SK-N-SH (cell line): ENCODE measurements around the gene OGDH. TPM values are rescaled to one million over a fixed set of nuclear protein-coding genes. Genes with fewer than 3 reads are reported as not detected.

Source experiments
- CTCF ChIA-PET: fragments of 300-600, 350-600 bp; formaldehyde crosslinking; extraction: SDS; loops from one replicate; lab custom pipeline; 2021; lab: Yijun Ruan, JAX
- POLR2A ChIA-PET: fragments of 350-600 bp; sonication (Branson Sonifier 250); formaldehyde crosslinking; extraction: SDS; loops from one replicate; lab custom pipeline; 2020; ENCODE audit warnings: antibody characterized with exemption, inconsistent platforms; lab: Yijun Ruan, JAX
- DNase-seq: peaks from one replicate; pipeline ENCODE4 v3.0.0; 2012
- H2AFZ ChIP-seq: fragments of 200-600 bp; sonication (generic); 2 replicates; pipeline ENCODE4 v1.8.1; 2016; ENCODE audit warnings: antibody characterized with exemption, mild to moderate bottlenecking, low read depth
- H3F3A ChIP-seq: fragments of 200-600 bp; sonication (generic); replicated peaks from 2 replicates; pipeline ENCODE3; 2016; ENCODE audit warnings: antibody characterized with exemption, mild to moderate bottlenecking; ENCODE audit not compliant: insufficient read depth
- H3K27ac ChIP-seq, 2 experiments: fragments of 200-500 bp in 1 of 2; fragments of 200-600 bp in 1 of 2; sonication (Bioruptor generic) in 1 of 2; sonication (generic), shearing (Covaris generic) in 1 of 2; 2 replicates each; pipeline versions ENCODE4 v1.5.1 to v1.6.1; 2014 to 2016; ENCODE audit warnings: low read depth in 2 of 2, inconsistent platforms in 1 of 2, low read length in 1 of 2, mild to moderate bottlenecking in 1 of 2, mixed read lengths in 1 of 2
- H3K27me3 ChIP-seq: fragments of 200-600 bp; sonication (generic), shearing (Covaris generic); 2 replicates; pipeline ENCODE4 v1.6.1; 2016; ENCODE audit warnings: mixed run types; ENCODE audit not compliant: insufficient read depth
- H3K36me3 ChIP-seq, 2 experiments: fragments of 200-500 bp in 1 of 2; fragments of 200-600 bp in 1 of 2; sonication (Bioruptor generic) in 1 of 2; sonication (generic) in 1 of 2; replicated peaks in 1 of 2; 2 replicates each; pipeline versions ENCODE3 to v1.5.1; 2014 to 2016; ENCODE audit warnings: low read length in 1 of 2, mild to moderate bottlenecking in 1 of 2; ENCODE audit not compliant: insufficient read depth in 2 of 2, control insufficient read depth in 1 of 2
- H3K4me1 ChIP-seq, 2 experiments: fragments of 200-500 bp in 1 of 2; fragments of 200-600 bp in 1 of 2; sonication (Bioruptor generic) in 1 of 2; sonication (generic), shearing (Covaris generic) in 1 of 2; 2 replicates each; pipeline versions ENCODE4 v1.5.1 to v1.6.1; 2014 to 2016; ENCODE audit warnings: low read depth in 1 of 2, low read length in 1 of 2, mixed run types in 1 of 2; ENCODE audit not compliant: insufficient read depth in 2 of 2, control insufficient read depth in 1 of 2
- H3K4me2 ChIP-seq: fragments of 200-600 bp; sonication (generic), shearing (Covaris generic); 2 replicates; pipeline ENCODE4 v1.6.1; 2017; ENCODE audit warnings: mixed run types
- H3K4me3 ChIP-seq, 2 experiments: fragments of 200-500 bp in 1 of 2; fragments of 200-600 bp in 1 of 2; sonication (Bioruptor generic) in 1 of 2; sonication (generic), shearing (Covaris generic) in 1 of 2; 2 replicates each; pipeline versions ENCODE4 v1.5.1 to v1.8.1; 2014 to 2016; ENCODE audit warnings: low read depth in 2 of 2, inconsistent platforms in 1 of 2, low read length in 1 of 2, mild to moderate bottlenecking in 1 of 2, mixed read lengths in 1 of 2, moderate library complexity in 1 of 2
- H3K79me2 ChIP-seq: fragments of 200-600 bp; sonication (generic); 2 replicates; pipeline ENCODE4 v1.8.1; 2017; ENCODE audit warnings: mild to moderate bottlenecking; ENCODE audit not compliant: insufficient read depth
- H3K9ac ChIP-seq: fragments of 200-600 bp; sonication (generic); 2 replicates; pipeline ENCODE4 v1.6.1; 2017; ENCODE audit warnings: mixed run types
- H3K9me2 ChIP-seq: fragments of 200-600 bp; sonication (generic); 2 replicates; pipeline ENCODE4 v1.6.1; 2017; ENCODE audit warnings: mixed run types
- H3K9me3 ChIP-seq: fragments of 200-600 bp; sonication (generic); 2 replicates; pipeline ENCODE4 v1.6.1; 2017; ENCODE audit warnings: mixed run types, mild to moderate bottlenecking, moderate library complexity
- H4K20me1 ChIP-seq: fragments of 200-600 bp; sonication (generic); 2 replicates; pipeline ENCODE4 v1.6.1; 2017; ENCODE audit warnings: mild to moderate bottlenecking, mixed run types; ENCODE audit not compliant: insufficient read depth
- CHD2 ChIP-seq: fragments of 150-350 bp; IDR thresholded peaks from 2 replicates; pipeline ENCODE4 v1.6.1; 2018; ENCODE audit warnings: low read length; ENCODE audit not compliant: partially characterized antibody
- CTCF ChIP-seq: fragments of 200-600 bp; sonication (generic); IDR thresholded peaks from 2 replicates; pipeline ENCODE4 v1.6.1; 2017; ENCODE audit warnings: antibody characterized with exemption, mild to moderate bottlenecking, moderate library complexity
- ELF1 ChIP-seq: IDR thresholded peaks from 2 replicates; pipeline ENCODE4 v1.4.0; 2012
- EP300 ChIP-seq, 2 experiments: IDR thresholded peaks; 2 replicates each; pipeline versions ENCODE4 v1.4.0 to v1.6.1; 2012; ENCODE audit warnings: borderline replicate concordance in 1 of 2, low read depth in 1 of 2, low read length in 1 of 2
- EZH2phosphoT487 ChIP-seq: fragments of 200-600 bp; sonication (generic); IDR thresholded peaks from 2 replicates; pipeline ENCODE4 v1.6.1; 2017; ENCODE audit warnings: low read depth, mixed run types, mild to moderate bottlenecking, antibody characterized with exemption, moderate library complexity, borderline replicate concordance
- FOXJ3 ChIP-seq: sonication (generic); formaldehyde crosslinking; IDR thresholded peaks from 2 replicates; pipeline ENCODE4 v1.5.1; 2020; ENCODE audit warnings: mild to moderate bottlenecking, missing genetic modification reagents
- GATA2 ChIP-seq: sonication (generic); formaldehyde crosslinking; IDR thresholded peaks from 2 replicates; pipeline ENCODE4 v1.5.0; 2020; ENCODE audit warnings: mild to moderate bottlenecking, missing genetic modification reagents
- JUND ChIP-seq: IDR thresholded peaks from 2 replicates; pipeline ENCODE4 v1.4.0; 2012
- MAX ChIP-seq: IDR thresholded peaks from 2 replicates; pipeline ENCODE4 v1.4.0; 2012; ENCODE audit warnings: low read depth
- MEF2A ChIP-seq: IDR thresholded peaks from 2 replicates; pipeline ENCODE4 v1.4.0; 2012; ENCODE audit warnings: low read depth, borderline replicate concordance
- NFIC ChIP-seq: IDR thresholded peaks from 2 replicates; pipeline ENCODE4 v1.4.0; 2012; ENCODE audit warnings: borderline replicate concordance
- PBX3 ChIP-seq: IDR thresholded peaks from 2 replicates; pipeline ENCODE4; 2012
- POLR2AphosphoS5 ChIP-seq: IDR thresholded peaks from 2 replicates; pipeline ENCODE4 v1.6.1; 2012; ENCODE audit warnings: low read depth, low read length
- RCOR1 ChIP-seq: fragments of 150-350 bp; IDR thresholded peaks from 2 replicates; pipeline ENCODE4 v1.6.1; 2017; ENCODE audit warnings: antibody characterized with exemption, low read length
- RFX5 ChIP-seq: IDR thresholded peaks from 2 replicates; pipeline ENCODE4 v1.6.1; 2012; ENCODE audit warnings: mild to moderate bottlenecking, improper control_type of control experiment, low read length
- SIN3A ChIP-seq: IDR thresholded peaks from 2 replicates; pipeline ENCODE4 v1.6.1; 2012; ENCODE audit warnings: low read depth, mild to moderate bottlenecking, low read length, moderate library complexity, borderline replicate concordance
- SMC3 ChIP-seq: IDR thresholded peaks from 2 replicates; pipeline ENCODE4 v1.6.1; 2012; ENCODE audit warnings: low read depth, low read length, improper control_type of control experiment
- TAF1 ChIP-seq: IDR thresholded peaks from 2 replicates; pipeline ENCODE4 v1.6.1; 2012; ENCODE audit warnings: low read depth, mild to moderate bottlenecking, low read length, moderate library complexity, borderline replicate concordance
- TCF12 ChIP-seq: IDR thresholded peaks from 2 replicates; pipeline ENCODE4 v1.4.0; 2012
- USF1 ChIP-seq: IDR thresholded peaks from 2 replicates; pipeline ENCODE4 v1.4.0; 2012; ENCODE audit warnings: low read depth, borderline replicate concordance
- YY1 ChIP-seq: IDR thresholded peaks from 2 replicates; pipeline ENCODE4 v1.4.0; 2012; ENCODE audit warnings: low read depth, mild to moderate bottlenecking
- WGBS: methylation state at CpG from one replicate; pipeline ENCODE4 v1.1.6; 2017; ENCODE audit warnings: low lambda C conversion rate; 5-methylcytosine and 5-hydroxymethylcytosine counted together
- polyA plus RNA-seq, 3 experiments: library from polyadenylated mRNA; depleted of rRNA; stranded (reverse); fragments of >200 nt; gene quantifications; 2 replicates each; pipeline ENCODE4 v1.2.3, GENCODE V29; 2012

OGDH gene
- polyA plus RNA-seq, 1 of the 3 experiments (the other 2 are of a cell fraction): 69.4 TPM

GRCh38 chr7:44557485-44557884 is 48.9 kb upstream of the OGDH start:
- Histone ChIP-seq H3K79me2 (no peaks in the 10 kb centered on the region), H3K27me3 (peaks cover 6% of the 10 kb centered on the region; the same call in 1 of the 2 replicates), H3K27ac (no peak overlapping the region), H2AFZ (no peak overlapping the region), H3K9me2 (no peaks in the 10 kb centered on the region), H3K4me1 (peaks cover 4 to 5% of the 10 kb centered on the region in 2 experiments; a peak in 2 of 4 replicates), H3F3A (peaks cover 2% of the 10 kb centered on the region), H3K9me3 (no peaks in the 10 kb centered on the region), H3K4me2 (no peak overlapping the region), H3K36me3 (no peaks in the 10 kb centered on the region), H3K9ac (no peak overlapping the region), H4K20me1 (no peaks in the 10 kb centered on the region), H3K4me3 (no peak overlapping the region)
- no peak for TF ChIP-seq NFIC
- no peak for TF ChIP-seq POLR2AphosphoS5
- TF ChIP-seq SMC3: no peak
- no peak for TF ChIP-seq SIN3A
- no peak for TF ChIP-seq CTCF
- no peak for TF ChIP-seq USF1
- no peak for TF ChIP-seq EP300 (IDR thresholded peaks at IDR 0.05; ENCODE audit: borderline replicate concordance in 1 of 2, low read depth in 1 of 2, low read length in 1 of 2)
- no peak for TF ChIP-seq MEF2A
- TF ChIP-seq JUND: no peak
- TF ChIP-seq FOXJ3 (CRISPR knock-in tag): no peak
- TF ChIP-seq YY1: no peak
- no peak for TF ChIP-seq MAX
- TF ChIP-seq RFX5: no peak
- no peak for TF ChIP-seq CHD2
- TF ChIP-seq TCF12: no peak
- no peak for TF ChIP-seq GATA2 (CRISPR knock-in tag)
- no peak for TF ChIP-seq ELF1
- CTCF ChIA-PET: interaction anchor here (2.1 kb wide), 1 partner anchor 8 kb away, joined by 11 read pairs; no protein-coding TSS in a partner anchor
- WGBS: 63% methylated on average over 2 of the region's 2 CpGs
- no peak for DNase-seq
- POLR2A ChIA-PET: no interaction called here

- peaks cover 4 to 5% of the 10 kb centered on the region in 2 experiments; a peak in 2 of 4 replicates for H3K4me1 ChIP-seq
- DNase-seq: no peak
- H3K9me2 ChIP-seq: no peaks in the 10 kb centered on the region
- no peak overlapping the region for H3K27ac ChIP-seq
- H2AFZ ChIP-seq: no peak overlapping the region
- 0 out of 2 replicates have a peak, but pooled peaks cover 6% of the 10 kb centered on the region for H3K27me3 ChIP-seq
- ChIA-PET POLR2A (interaction anchor here (1.1 to 2.1 kb wide), 2 partner anchors 13 to 69 kb away, joined by 5 to 7 read pairs; partner anchors contain the start of gene NUDCD3), CTCF (interaction anchor here (0.9 to 1.6 kb wide), 4 partner anchors 11 to 126 kb away, joined by 3 to 8 read pairs (median 4); no protein-coding TSS in a partner anchor)
- H3F3A ChIP-seq: peaks cover 3% of the 10 kb centered on the region
- WGBS: 81% methylated on average over 4 of the region's 4 CpGs
- H3K9me3 ChIP-seq: no peaks in the 10 kb centered on the region
- no peak overlapping the region for H3K4me3 ChIP-seq
- TF ChIP-seq TAF1: no peak
- TF ChIP-seq USF1: no peak
- no peak for TF ChIP-seq EP300 (IDR thresholded peaks at IDR 0.05; ENCODE audit: borderline replicate concordance in 1 of 2, low read depth in 1 of 2, low read length in 1 of 2)
- TF ChIP-seq EZH2phosphoT487: no peak
- no peak for TF ChIP-seq MEF2A
- TF ChIP-seq PBX3: no peak
- TF ChIP-seq RCOR1: no peak
- no peaks in the 10 kb centered on the region for H4K20me1 ChIP-seq
- H3K36me3 ChIP-seq: peaks cover 4 to 6% of the 10 kb centered on the region in 2 experiments
- H3K79me2 ChIP-seq: no peaks in the 10 kb centered on the region
- no peak overlapping the region for H3K9ac ChIP-seq
- H3K4me2 ChIP-seq: no peak overlapping the region
These were observed 46.9 kb upstream of the OGDH start for GRCh38 chr7:44559485-44559884.
